HL-60 (cell line): ENCODE data around the gene SPRR5.

Experiments
- CTCF ChIP-seq: IDR thresholded peaks from one replicate; pipeline ENCODE4 v1.5.1; 2011; ENCODE audit warnings: low read length, control low read depth, inconsistent platforms; ENCODE audit not compliant: insufficient read depth
- POLR2AphosphoS5 ChIP-seq: IDR thresholded peaks from 2 replicates; pipeline ENCODE4 v1.6.1; 2012; ENCODE audit warnings: low read depth

DNA sequence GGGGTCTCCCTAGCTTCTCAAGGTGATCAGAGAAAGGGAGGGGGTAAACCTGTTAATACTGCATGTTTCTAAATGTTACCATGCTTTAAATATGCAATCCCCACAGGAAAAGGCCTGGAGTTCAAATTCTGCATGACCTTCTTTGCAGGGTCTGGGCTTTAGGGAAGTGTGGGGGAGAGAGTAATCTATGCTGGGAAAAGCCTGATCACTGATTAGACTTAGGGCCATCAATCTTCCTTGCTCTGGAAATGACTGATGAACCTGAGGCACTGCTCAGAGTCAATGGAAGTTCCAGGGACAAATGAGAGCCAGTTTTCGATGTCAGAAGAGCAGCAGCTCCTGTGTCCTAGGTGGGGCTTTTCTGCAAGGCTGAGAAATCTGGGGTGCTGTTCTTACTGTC, 33.7 kb downstream of the SPRR5 start:
- TF ChIP-seq CTCF (no peak), POLR2AphosphoS5 (no peak)
